Measurements from ENCODE around the gene KRT9. TPM values are rescaled to one million over a fixed set of nuclear protein-coding genes. Genes with fewer than 3 reads are reported as not detected.
A peak's percentile ranks its signal among the peaks of the same experiment; 100 is the strongest.

Gene KRT9
- total RNA-seq, 3 donors from 2014 or later = not detected

DNA sequence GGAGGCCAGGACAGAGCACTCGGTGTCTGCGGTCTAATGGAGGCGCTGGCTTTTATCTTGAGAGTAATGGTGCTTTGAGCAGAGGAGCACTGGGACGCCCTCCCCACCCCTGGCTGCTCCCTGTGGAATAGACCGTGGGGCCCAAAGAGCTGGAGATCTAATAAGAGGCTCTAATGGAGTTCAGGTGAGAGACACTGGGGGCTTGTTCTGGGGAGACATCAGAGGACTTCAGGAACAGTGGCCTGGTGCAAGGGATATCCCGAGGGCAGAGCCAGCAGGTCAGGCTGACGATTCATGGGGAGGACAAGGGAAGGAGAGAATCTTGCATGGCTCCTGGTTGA, 34.3 kb downstream of the KRT9 start:
- DNase-seq (no peak), ATAC-seq (no peak)
- TF ChIP-seq, protein P1, sequence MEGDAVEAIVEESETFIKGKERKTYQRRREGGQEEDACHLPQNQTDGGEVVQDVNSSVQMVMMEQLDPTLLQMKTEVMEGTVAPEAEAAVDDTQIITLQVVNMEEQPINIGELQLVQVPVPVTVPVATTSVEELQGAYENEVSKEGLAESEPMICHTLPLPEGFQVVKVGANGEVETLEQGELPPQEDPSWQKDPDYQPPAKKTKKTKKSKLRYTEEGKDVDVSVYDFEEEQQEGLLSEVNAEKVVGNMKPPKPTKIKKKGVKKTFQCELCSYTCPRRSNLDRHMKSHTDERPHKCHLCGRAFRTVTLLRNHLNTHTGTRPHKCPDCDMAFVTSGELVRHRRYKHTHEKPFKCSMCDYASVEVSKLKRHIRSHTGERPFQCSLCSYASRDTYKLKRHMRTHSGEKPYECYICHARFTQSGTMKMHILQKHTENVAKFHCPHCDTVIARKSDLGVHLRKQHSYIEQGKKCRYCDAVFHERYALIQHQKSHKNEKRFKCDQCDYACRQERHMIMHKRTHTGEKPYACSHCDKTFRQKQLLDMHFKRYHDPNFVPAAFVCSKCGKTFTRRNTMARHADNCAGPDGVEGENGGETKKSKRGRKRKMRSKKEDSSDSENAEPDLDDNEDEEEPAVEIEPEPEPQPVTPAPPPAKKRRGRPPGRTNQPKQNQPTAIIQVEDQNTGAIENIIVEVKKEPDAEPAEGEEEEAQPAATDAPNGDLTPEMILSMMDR (IDR thresholded peaks at IDR 0.05) = no peak
- H3K9me3 ChIP-seq = no peaks in the 10 kb centered on the region
- H3K36me3 ChIP-seq (ENCODE audit: low read depth) = no peaks in the 10 kb centered on the region
- H3K4me3 ChIP-seq = no peak overlapping the region
- peaks cover 12% of the 10 kb centered on the region for H3K4me1 ChIP-seq (ENCODE audit: low read depth)
- intact Hi-C loops (cut with DNase I, micrococcal nuclease) = no loop called here

DNA sequence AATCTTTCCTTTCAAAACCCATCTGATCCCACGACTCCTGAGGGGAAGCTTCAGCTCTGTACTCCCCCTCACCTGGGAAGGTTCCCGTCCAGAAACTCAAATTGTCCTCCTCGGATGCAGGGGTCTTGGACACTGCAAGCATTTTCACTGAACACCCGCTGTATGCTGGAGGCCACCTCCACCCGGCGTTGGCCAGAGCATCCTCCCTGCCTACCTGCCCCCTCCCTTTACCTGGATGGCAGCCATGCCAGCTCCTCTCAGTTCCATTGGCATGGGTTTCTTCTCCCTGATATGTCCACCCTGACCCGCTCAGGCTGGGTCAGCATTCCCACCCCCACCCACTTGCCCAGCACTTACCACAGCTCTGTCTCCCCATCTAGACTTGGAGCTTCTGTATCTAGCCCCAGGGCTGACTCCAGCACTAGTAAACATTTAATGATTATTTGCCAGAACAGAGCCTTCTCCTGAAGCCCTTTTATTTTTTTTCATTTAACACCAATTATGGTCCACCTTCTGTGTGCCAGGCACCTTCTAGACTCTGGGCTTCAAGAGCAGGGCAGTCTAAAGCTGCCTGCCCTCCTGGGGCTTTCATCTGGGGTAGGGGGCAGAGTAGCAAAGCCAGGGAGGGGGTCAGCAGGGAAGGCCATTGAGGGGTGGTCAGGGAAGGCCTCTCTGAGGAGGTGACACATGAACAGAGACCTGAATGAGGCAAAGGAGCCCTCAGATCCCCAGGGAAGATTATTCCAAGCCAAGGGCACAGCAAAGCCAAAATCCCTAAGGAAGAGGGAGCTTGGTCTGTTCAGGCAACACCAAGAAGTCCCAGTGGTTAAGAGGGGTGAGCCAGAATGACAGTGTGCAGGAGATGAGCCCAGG, 34.9 kb downstream of the KRT9 start:
- TF ChIP-seq, protein P1 (IDR thresholded peaks at IDR 0.05) = no peak
- H3K36me3 ChIP-seq (ENCODE audit: low read depth) = no peaks in the 10 kb centered on the region
- DNase-seq = no peak
- intact Hi-C loops (cut with DNase I, micrococcal nuclease) = no loop called here
- H3K4me3 ChIP-seq = no peak overlapping the region
- no peak for ATAC-seq
- peaks cover 8% of the 10 kb centered on the region for H3K4me1 ChIP-seq (ENCODE audit: low read depth)
- no peaks in the 10 kb centered on the region for H3K9me3 ChIP-seq

DNA sequence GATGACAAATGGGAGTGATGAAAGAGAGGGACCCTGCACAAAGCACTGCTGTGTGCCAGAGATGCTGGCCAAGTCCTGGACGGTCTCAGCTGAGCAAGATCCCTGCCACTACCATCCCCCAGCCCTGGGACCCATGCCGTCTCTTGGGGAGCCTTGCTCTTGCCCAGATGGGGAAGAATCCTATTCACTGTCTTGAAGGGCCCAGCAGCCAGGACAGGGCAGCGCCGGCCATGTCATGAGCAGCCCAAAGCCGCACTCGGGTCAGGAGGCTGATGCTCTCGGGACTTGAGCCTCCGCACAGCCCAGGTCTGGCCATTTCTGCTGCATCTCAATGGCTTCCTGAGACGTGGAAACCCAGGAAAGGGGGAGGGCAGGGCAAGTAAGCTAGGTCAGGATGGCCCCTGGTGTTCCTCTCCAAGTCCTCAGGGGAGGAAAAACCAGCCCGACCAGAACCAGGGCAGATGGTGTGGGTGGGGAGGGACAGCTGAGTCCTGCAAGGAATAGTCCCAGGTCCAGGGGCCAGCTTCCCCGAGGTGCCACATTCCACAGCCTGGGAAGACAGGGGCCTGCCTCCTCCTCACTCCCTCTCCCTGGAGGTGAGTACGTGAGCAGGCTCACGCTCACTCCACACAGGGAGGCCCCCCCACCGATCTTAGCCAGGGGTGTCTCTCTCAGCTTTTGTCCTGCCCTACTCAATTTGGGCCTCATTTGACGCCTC, 35.9 kb downstream of the KRT9 start:
- peak; percentile 70 for ATAC-seq
- TF ChIP-seq, protein P1 (IDR thresholded peaks at IDR 0.05) = no peak
- Histone ChIP-seq H3K4me1 (ENCODE audit: low read depth) (peaks cover 8% of the 10 kb centered on the region), H3K9me3 (no peaks in the 10 kb centered on the region), H3K36me3 (ENCODE audit: low read depth) (no peaks in the 10 kb centered on the region), H3K4me3 (no peak overlapping the region)
- intact Hi-C loops (cut with DNase I, micrococcal nuclease) = no loop called here
- DNase-seq = peak in 2 of 3 donors; percentile 61 to 67

DNA sequence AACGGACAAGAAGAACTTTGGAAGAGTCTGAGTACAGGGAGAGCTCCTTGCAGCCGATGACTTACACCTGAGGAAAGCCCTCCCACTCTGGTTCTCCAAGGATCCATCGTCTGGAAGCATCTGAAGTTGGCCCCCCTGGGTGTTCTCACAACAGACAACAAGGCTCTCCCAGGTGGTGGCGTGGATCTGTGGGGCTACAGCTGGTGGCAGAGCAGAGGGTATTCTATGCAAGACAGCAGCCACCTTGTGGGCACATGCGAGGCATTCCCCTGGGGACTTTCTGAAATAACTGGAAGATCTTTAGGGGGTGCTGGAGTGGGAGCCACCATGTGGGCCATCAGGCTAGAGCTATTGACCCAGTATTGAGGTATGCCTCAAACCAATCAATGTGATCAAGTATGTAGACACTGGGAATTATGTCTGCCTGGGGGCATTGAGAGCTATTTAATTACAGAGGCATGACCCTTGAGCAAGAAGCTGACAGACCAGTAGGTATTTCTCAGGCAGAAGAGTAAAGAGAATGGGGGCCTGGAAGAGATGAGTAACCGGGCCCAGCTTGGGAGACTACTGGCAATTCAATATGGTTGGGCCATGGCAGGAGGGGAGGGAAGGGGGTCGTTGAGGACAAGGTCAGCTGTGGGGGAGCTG, 36.8 kb downstream of the KRT9 start:
- intact Hi-C loops (cut with DNase I, micrococcal nuclease) = no loop called here
- peaks cover 13% of the 10 kb centered on the region for H3K4me1 ChIP-seq (ENCODE audit: low read depth)
- ATAC-seq = no peak

GRCh38 chr17:41533613-41534012, 38.2 kb downstream of the KRT9 start:
- Histone ChIP-seq H3K4me1 (ENCODE audit: low read depth) (peaks cover 23% of the 10 kb centered on the region), H3K4me3 (no peak overlapping the region), H3K36me3 (ENCODE audit: low read depth) (no peaks in the 10 kb centered on the region), H3K9me3 (no peaks in the 10 kb centered on the region)
- DNase-seq = no peak
- intact Hi-C loops (cut with DNase I, micrococcal nuclease) = no loop called here
- TF ChIP-seq, protein P1 (IDR thresholded peaks at IDR 0.05) = no peak
- no peak for ATAC-seq

More for the DNA sequence above, 36.8 kb downstream of the KRT9 start:
- Histone ChIP-seq H3K9me3 (no peaks in the 10 kb centered on the region), H3K36me3 (ENCODE audit: low read depth) (no peaks in the 10 kb centered on the region), H3K4me3 (no peak overlapping the region)
- no peak for DNase-seq
- TF ChIP-seq, protein P1 (IDR thresholded peaks at IDR 0.05) = no peak
